Keratinocyte (primary cell): ENCODE data around the gene TAF10. TPM values are rescaled to one million over a fixed set of nuclear protein-coding genes. Genes with fewer than 3 reads are reported as not detected.

Source experiments
- DNase-seq: peaks from one replicate; pipeline ENCODE4 v3.0.0-alpha.2; 2011; ENCODE audit warnings: low read depth, missing footprints, low spot score
- FAIRE-seq: peaks from 2 replicates; lab custom pipeline; 2011; peaks lifted over from hg19 to GRCh38; lab: Jason Lieb, UNC
- H2AFZ ChIP-seq: 2 replicates; pipeline ENCODE4 v1.6.0; 2012; ENCODE audit warnings: low read length, control low read depth, inconsistent platforms; ENCODE audit not compliant: control insufficient read depth
- H3K27ac ChIP-seq: 2 replicates; pipeline ENCODE4 v1.5.1; 2011; ENCODE audit warnings: low read length; ENCODE audit not compliant: control insufficient read depth, insufficient read depth
- H3K27me3 ChIP-seq: 3 replicates; pipeline ENCODE4 v1.6.0; 2011; ENCODE audit warnings: low read length; ENCODE audit not compliant: control insufficient read depth, insufficient read depth; ENCODE audit errors: extremely low read depth
- H3K36me3 ChIP-seq, 2 experiments: 2 replicates in 1 of 2; 3 replicates in 1 of 2; pipeline ENCODE4 v1.5.1; 2011; ENCODE audit warnings: low read length in 2 of 2, mild to moderate bottlenecking in 1 of 2; ENCODE audit not compliant: control insufficient read depth in 2 of 2, insufficient read depth in 2 of 2; ENCODE audit errors: extremely low read depth in 1 of 2
- H3K4me1 ChIP-seq: 3 replicates; pipeline ENCODE4 v1.5.1; 2011; ENCODE audit warnings: low read length; ENCODE audit not compliant: control insufficient read depth, insufficient read depth; ENCODE audit errors: extremely low read depth
- H3K4me2 ChIP-seq: 3 replicates; pipeline ENCODE4 v1.6.0; 2011; ENCODE audit warnings: low read depth, low read length; ENCODE audit not compliant: control insufficient read depth, insufficient read depth; ENCODE audit errors: extremely low read depth
- H3K4me3 ChIP-seq, 3 experiments: fragments of 200-600 bp in 1 of 3; sonication (generic) in 1 of 3; 2 replicates in 2 of 3; 3 replicates in 1 of 3; pipeline ENCODE4 v1.5.1; 2011 to 2016; ENCODE audit warnings: low read length in 3 of 3, mild to moderate bottlenecking in 3 of 3, control low read depth in 2 of 3, inconsistent platforms in 1 of 3, low read depth in 1 of 3, mixed read lengths in 1 of 3, mixed run types in 1 of 3, moderate library complexity in 1 of 3; ENCODE audit not compliant: control insufficient read depth in 2 of 3, insufficient read depth in 2 of 3; ENCODE audit errors: extremely low read depth in 1 of 3
- H3K79me2 ChIP-seq: 2 replicates; pipeline ENCODE4 v1.6.0; 2012; ENCODE audit warnings: low read length; ENCODE audit not compliant: control insufficient read depth, insufficient read depth
- H3K9ac ChIP-seq: 3 replicates; pipeline ENCODE4 v1.6.0; 2011; ENCODE audit warnings: low read length; ENCODE audit not compliant: control insufficient read depth, insufficient read depth; ENCODE audit errors: extremely low read depth
- H3K9me1 ChIP-seq: 3 replicates; pipeline ENCODE4 v1.6.0; 2011; ENCODE audit warnings: low read length; ENCODE audit not compliant: control insufficient read depth, insufficient read depth; ENCODE audit errors: extremely low read depth
- H3K9me3 ChIP-seq: 2 replicates; pipeline ENCODE4 v1.5.1; 2012; ENCODE audit warnings: low read depth, low read length; ENCODE audit not compliant: control insufficient read depth
- H4K20me1 ChIP-seq: 3 replicates; pipeline ENCODE4 v1.6.0; 2011; ENCODE audit warnings: low read length; ENCODE audit not compliant: control insufficient read depth, insufficient read depth; ENCODE audit errors: extremely low read depth
- CTCF ChIP-seq, 3 experiments: IDR thresholded peaks in 1 of 3; conservative IDR thresholded peaks in 1 of 3; optimal IDR thresholded peaks in 1 of 3; 2 replicates in 2 of 3; 3 replicates in 1 of 3; pipeline versions ENCODE3 to v1.5.1; 2011; ENCODE audit warnings: low read length in 3 of 3, mild to moderate bottlenecking in 3 of 3, moderate library complexity in 2 of 3, control low read depth in 1 of 3, inconsistent platforms in 1 of 3; ENCODE audit not compliant: insufficient read depth in 2 of 3; ENCODE audit errors: extremely low read depth in 1 of 3
- EZH2 ChIP-seq: IDR thresholded peaks from one replicate; pipeline ENCODE4 v1.6.1; 2012; ENCODE audit warnings: inconsistent platforms, mild to moderate bottlenecking, low read length, moderate library complexity
- dilution Hi-C: fragments of 300-500 bp; cut with MboI; formaldehyde crosslinking; loops from one replicate; pipeline ENCODE4 v1.7.0; 2020; ENCODE audit warnings: low sequenced_read_pairs; ENCODE audit not compliant: extremely low pct_ligation_motif_present
- polyA plus RNA-seq, 5 experiments: library from polyadenylated mRNA; depleted of rRNA in 3 of 5; stranded (reverse) in 3 of 5; stranded (forward) in 1 of 5; unstranded in 1 of 5; fragments of >200 nt; gene quantifications; 1 replicate in 1 of 5; 2 replicates in 3 of 5; 3 replicates in 1 of 5; pipeline versions ENCODE4 v1.2.1 to v1.2.3, GENCODE V29; 2011 to 2012; ENCODE audit warnings: missing spikeins in 2 of 5, low read depth in 1 of 5, low replicate concordance in 1 of 5

TAF10 gene
- polyA plus RNA-seq, 1 donor (not counting 4 experiments of a cell fraction or from before 2014, with no cell fraction given) = 165 TPM

GRCh38 chr11:6563667-6564066 is 48.3 kb downstream of the TAF10 start:
- Histone ChIP-seq H3K4me2 (no peak overlapping the region), H3K36me3 (peaks cover 0 to 1% of the 10 kb centered on the region in 2 experiments), H3K79me2 (no peaks in the 10 kb centered on the region), H2AFZ (no peak overlapping the region), H3K9me3 (no peaks in the 10 kb centered on the region), H3K4me3 (no peak overlapping the region), H3K9ac (no peak overlapping the region), H4K20me1 (no peaks in the 10 kb centered on the region), H3K27ac (no peak overlapping the region), H3K9me1 (no peaks in the 10 kb centered on the region), H3K27me3 (no peaks in the 10 kb centered on the region), H3K4me1 (peaks cover 5% of the 10 kb centered on the region)
- dilution Hi-C loops = no loop called here
- FAIRE-seq (no peak), DNase-seq (no peak)
- TF ChIP-seq EZH2 = no peak
- TF ChIP-seq CTCF (optimal IDR thresholded peaks at IDR 0.05 in 1 of 3, IDR thresholded peaks at IDR 0.05 in 1 of 3, conservative IDR thresholded peaks at IDR 0.05 in 1 of 3; ENCODE audit: extremely low read depth in 1 of 3, insufficient read depth in 2 of 3, low read length in 3 of 3) = no peak

GRCh38 chr11:6563121-6563619 is 48.8 kb downstream of the TAF10 start:
- peaks cover 0 to 1% of the 10 kb centered on the region in 2 experiments for H3K36me3 ChIP-seq
- H3K9me3 ChIP-seq = no peaks in the 10 kb centered on the region
- H3K4me2 ChIP-seq = no peak overlapping the region
- H3K9ac ChIP-seq = no peak overlapping the region
- H3K4me1 ChIP-seq = no peaks in the 10 kb centered on the region
- no peaks in the 10 kb centered on the region for H3K79me2 ChIP-seq
- dilution Hi-C loops = no loop called here
- H3K27me3 ChIP-seq = no peaks in the 10 kb centered on the region
- H3K27ac ChIP-seq = no peak overlapping the region
- H3K4me3 ChIP-seq = no peak overlapping the region
- H4K20me1 ChIP-seq = no peaks in the 10 kb centered on the region
- FAIRE-seq (no peak), DNase-seq (no peak)
- TF ChIP-seq EZH2 (no peak), CTCF (optimal IDR thresholded peaks at IDR 0.05 in 1 of 3, IDR thresholded peaks at IDR 0.05 in 1 of 3, conservative IDR thresholded peaks at IDR 0.05 in 1 of 3; ENCODE audit: extremely low read depth in 1 of 3, insufficient read depth in 2 of 3, low read length in 3 of 3) (no peak)
- H2AFZ ChIP-seq = no peak overlapping the region
- no peaks in the 10 kb centered on the region for H3K9me1 ChIP-seq
